Heart right ventricle (tissue), 16 donors: ENCODE measurements around the gene NREP. TPM values are rescaled to one million over a fixed set of nuclear protein-coding genes. Genes with fewer than 3 reads are reported as not detected.
A peak's percentile ranks its signal among the peaks of the same experiment; 100 is the strongest.

Experiments used
- ATAC-seq, 8 donors: fragments of 200-7000 bp; cut with Tn5 transposase; one replicate each; pipeline ENCODE4 v1.9.1; 2020; ENCODE audit warnings: mild to moderate bottlenecking in 8 of 8, moderate library complexity in 8 of 8, moderate number of reproducible peaks in 1 of 8
- DNase-seq, 2 donors: peaks; one replicate each; pipeline ENCODE4 v3.0.0-alpha.2; 2020
- H3K27ac ChIP-seq, 10 donors: fragments of 200-600 bp; sonication (generic) in 2 of 10; one replicate each; pipeline versions ENCODE4 v1.5.0 to v1.8.0; 2020 to 2022; ENCODE audit warnings: mild to moderate bottlenecking in 3 of 10
- H3K27me3 ChIP-seq, 7 donors: fragments of 200-600 bp; one replicate each; pipeline ENCODE4 v1.8.0; 2021 to 2022; ENCODE audit warnings: mild to moderate bottlenecking in 2 of 7
- H3K36me3 ChIP-seq, 9 donors: fragments of 200-600 bp; sonication (generic) in 1 of 9; one replicate each; pipeline versions ENCODE4 v1.5.0 to v1.8.0; 2020 to 2022; ENCODE audit warnings: mild to moderate bottlenecking in 2 of 9
- H3K4me1 ChIP-seq, 9 donors: fragments of 200-600 bp; sonication (generic) in 1 of 9; one replicate each; pipeline versions ENCODE4 v1.5.0 to v1.8.0; 2020 to 2022; ENCODE audit warnings: mild to moderate bottlenecking in 4 of 9
- H3K4me3 ChIP-seq, 10 donors: fragments of 200-600 bp; sonication (generic) in 2 of 10; one replicate each; pipeline versions ENCODE4 v1.5.0 to v1.8.0; 2020 to 2022; ENCODE audit warnings: mild to moderate bottlenecking in 7 of 10, moderate library complexity in 2 of 10
- H3K9me3 ChIP-seq, 11 donors: fragments of 200-600 bp in 10 of 11; sonication (generic) in 2 of 11; one replicate each; pipeline versions ENCODE4 v1.5.0 to v1.8.0; 2013 to 2022; ENCODE audit warnings: mild to moderate bottlenecking in 2 of 11, control low read depth in 1 of 11, moderate library complexity in 1 of 11
- CTCF ChIP-seq, 9 donors: fragments of 200-600 bp; sonication (generic) in 2 of 9; IDR thresholded peaks; one replicate each; pipeline versions ENCODE4 v1.5.0 to v1.8.0; 2021 to 2022; ENCODE audit warnings: antibody characterized with exemption in 9 of 9, mild to moderate bottlenecking in 5 of 9, moderate library complexity in 1 of 9
- WGBS, 2 donors: extraction: QIAGEN DNeasy Blood & Tissue Kit; methylation state at CpG; one replicate each; pipeline ENCODE4 v1.1.7; 2013; ENCODE audit warnings: inconsistent platforms in 1 of 2; 5-methylcytosine and 5-hydroxymethylcytosine counted together
- intact Hi-C, 10 donors: fragments of 100-400 bp; cut with DNase I; formaldehyde crosslinking; loops; one replicate each; pipeline versions ENCODE4 v1.11.1 to v1.14.2; 2022
- polyA plus RNA-seq, 2 donors: library from polyadenylated mRNA; stranded (reverse); fragments of 200-250 nt; gene quantifications; one replicate each; pipeline ENCODE4 v1.2.3, GENCODE V29; 2013
- total RNA-seq, 10 donors: library from RNA; stranded (reverse); fragmentation: NEBNext Ultra II Directional in 3 of 10; extraction: Animal tissue kit (Norgen Biotek cat#: 25700) in 3 of 10; gene quantifications; one replicate each; pipeline versions ENCODE4 v1.2.1 to v1.2.4, GENCODE V29; 2021 to 2023
- donor health status: Arrhythmogenic right ventricular cardiomyopathy.
- donor health status: ischemic (EF 13 %, LVEDD 7.1; RV severe dilation, severe dysfunction).
- donor health status: healthy with polysubstance abuse.
- donor health status: DM: no; HTN: yes; CAD: no.
- donor health status: DM: no; HTN: no; CAD: no.
- donor health status: ischemic (EF 25% LVEDD 6.9; RV normal size, moderate dysfunction).
- donor health status: ischemic (EF 25% LVEDD 5.7; RV mildly dilated, moderate dysfunction).
- donor health status: healthy.
- donor health status: DM: yes; HTN: yes; CAD: no.
- donor health status: Ischemic cardiomyopathy.
- donor health status: ischemic (EF 35%, LVEDD 5.7; RV mildly dilated, moderate dysfunction).
- donor health status: nonischemic (EF 11% LVEDD 7.7; RV severe dilation, severe dysfunction).
- donor health status: DM: yes; HTN: yes; CAD: no.
- donor health status: PGD.
- donor health status: ischemic (EF 29% LVEDD 5.4; RV normal size, mild dysfunction).
- donor health status: nonischemic (EF 23%, LVEDD 6.1; RV moderate dilation, normal function).

Gene NREP
- total and polyA plus RNA-seq, 12 donors: 10.4 to 72.3 (median 38.9) TPM

- DNase-seq: no peak
- Histone ChIP-seq H3K27me3 (no peaks in the 10 kb centered on the region), H3K27ac (peak overlapping the region in 6 of 10 donors; percentile 61 to 80 (median 72)), H3K9me3 (no peaks in the 10 kb centered on the region), H3K4me3 (no peak overlapping the region), H3K36me3 (no peaks in the 10 kb centered on the region), H3K4me1 (peaks cover 0 to 42% (median 27%) of the 10 kb centered on the region in 9 donors)
- TF ChIP-seq CTCF (IDR thresholded peaks at IDR 0.05): no peak
- intact Hi-C loops: loop anchor here in 4 of 10 donors (5.0 to 10.0 kb wide), 5 partner anchors 55 to 462 kb away; partner anchors contain the start of gene NREP (in 2 of the 4)
- WGBS, 2 donors: 92 to 95% methylated on average over 6 of the region's 6 CpGs
- no peak for ATAC-seq
Measured at GRCh38 chr5:111682641-111683040, 74.4 kb downstream of the NREP start.

- intact Hi-C loops: loop anchor here in 4 of 10 donors (5.0 to 10.0 kb wide), 5 partner anchors 55 to 463 kb away; partner anchors contain the start of gene NREP (in 2 of the 4)
- 39 to 61% methylated on average over 6 of the region's 6 CpGs for WGBS, 2 donors
- DNase-seq: no peak
- Histone ChIP-seq H3K27ac (peak overlapping the region in 8 of 10 donors; percentile 23 to 80 (median 68)), H3K36me3 (no peaks in the 10 kb centered on the region), H3K4me3 (peak overlapping the region in 5 of 10 donors; percentile 5 to 32 (median 16)), H3K27me3 (no peaks in the 10 kb centered on the region), H3K4me1 (peaks cover 0 to 47% (median 27%) of the 10 kb centered on the region in 9 donors), H3K9me3 (no peaks in the 10 kb centered on the region)
- peak in 2 of 8 donors; percentile 16 to 32 for ATAC-seq
- no peak for TF ChIP-seq CTCF (IDR thresholded peaks at IDR 0.05)
Measured at GRCh38 chr5:111682121-111682520, 74.9 kb downstream of the NREP start.

DNA sequence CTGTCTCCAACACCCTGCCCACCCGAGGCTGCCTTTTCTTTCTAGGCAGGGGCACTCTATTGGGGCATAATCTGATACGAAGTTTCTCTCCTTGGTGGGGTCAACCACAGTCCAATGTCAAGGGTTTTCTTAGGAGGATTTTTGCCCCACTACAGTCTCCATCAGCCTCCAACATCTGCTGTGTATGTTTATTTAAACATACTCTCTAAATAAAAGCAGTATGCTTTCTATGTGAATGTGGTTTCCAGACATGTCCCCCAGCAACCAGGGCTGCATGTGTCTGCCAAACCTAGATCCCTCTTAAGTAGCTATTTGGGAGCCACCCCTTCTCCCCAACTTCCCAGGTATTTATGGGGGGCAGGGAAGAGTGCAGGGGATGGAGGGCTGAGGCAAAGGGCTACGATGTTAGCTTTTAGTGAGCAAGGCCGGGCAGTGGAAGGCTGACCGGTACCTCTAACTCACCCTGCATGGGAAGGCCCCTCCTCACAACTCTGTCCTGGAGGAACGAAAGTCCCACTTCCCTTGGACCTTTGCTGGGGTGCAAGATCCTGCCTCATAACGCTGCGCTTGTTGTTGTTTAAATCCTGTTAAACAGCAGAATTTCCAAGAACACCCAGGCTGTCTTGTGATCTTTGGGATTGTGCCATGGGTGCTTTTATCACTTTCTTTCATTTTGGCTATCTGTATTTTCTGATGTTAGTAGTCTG is 75.4 kb downstream of the NREP start:
- 46 to 60% methylated on average over 8 of the region's 8 CpGs for WGBS, 2 donors
- TF ChIP-seq CTCF (IDR thresholded peaks at IDR 0.05): no peak
- Histone ChIP-seq H3K9me3 (no peaks in the 10 kb centered on the region), H3K27me3 (no peaks in the 10 kb centered on the region), H3K4me3 (peak overlapping the region in 5 of 10 donors; percentile 5 to 32 (median 16)), H3K27ac (peak overlapping the region in 9 of 10 donors; percentile 23 to 80 (median 67)), H3K4me1 (peaks cover 0 to 51% (median 31%) of the 10 kb centered on the region in 9 donors), H3K36me3 (no peaks in the 10 kb centered on the region)
- ATAC-seq: peak in 6 of 8 donors; percentile 11 to 74 (median 36)
- peak in 1 of 2 donors; percentile 41 for DNase-seq
- intact Hi-C loops: loop anchor here in 5 of 10 donors (2.0 to 10.0 kb wide), 7 partner anchors 56 to 463 kb away; partner anchors contain the start of gene NREP (in 3 of the 5)

DNA sequence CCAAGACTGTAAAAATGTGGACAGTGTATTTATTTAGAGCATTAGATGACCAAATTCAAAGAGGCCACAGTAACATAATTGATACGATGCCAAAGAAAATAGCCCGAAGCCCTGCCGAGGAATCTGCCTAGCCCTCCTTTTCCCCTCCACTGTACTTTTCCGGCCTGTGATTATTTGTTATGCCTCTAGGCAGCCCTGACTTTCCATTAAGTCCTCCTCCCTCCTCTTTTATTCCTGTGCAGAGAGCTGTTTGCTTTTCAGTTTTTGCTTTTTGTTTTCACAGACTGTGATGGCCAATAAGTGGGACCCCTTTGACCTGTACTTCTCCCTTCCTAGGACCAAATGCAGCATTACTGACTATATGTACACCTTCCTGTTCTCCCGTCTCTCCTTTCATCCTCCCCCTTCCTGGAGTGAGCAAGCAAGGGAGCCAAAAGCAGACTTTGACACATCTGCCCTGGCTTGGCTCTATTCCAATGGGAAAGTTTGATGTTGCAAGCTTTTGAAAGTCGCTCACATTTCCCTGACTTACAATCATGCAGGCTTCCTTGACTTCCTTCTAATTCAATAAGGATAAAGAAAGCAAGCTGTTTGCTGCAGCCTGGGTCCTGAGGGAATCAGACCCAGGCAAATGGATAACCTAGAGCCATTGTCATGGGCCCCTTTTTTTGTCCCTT is 76.1 kb downstream of the NREP start:
- H3K4me1 ChIP-seq: peaks cover 0 to 52% (median 32%) of the 10 kb centered on the region in 9 donors
- peak; percentile 80 to 93 (median 86) for ATAC-seq
- peak overlapping the region in 4 of 10 donors; percentile 5 to 32 (median 20) for H3K4me3 ChIP-seq
- WGBS, 2 donors: 9 to 10% methylated on average over 6 of the region's 6 CpGs
- peak; percentile 14 to 88 for DNase-seq
- intact Hi-C loops: loop anchor here in 5 of 10 donors (2.0 to 10.0 kb wide), 7 partner anchors 56 to 464 kb away; partner anchors contain the start of gene NREP (in 3 of the 5)
- H3K27me3 ChIP-seq: no peaks in the 10 kb centered on the region
- no peaks in the 10 kb centered on the region for H3K36me3 ChIP-seq
- H3K27ac ChIP-seq: peak overlapping the region in 9 of 10 donors; percentile 23 to 80 (median 67)
- no peak for TF ChIP-seq CTCF (IDR thresholded peaks at IDR 0.05)
- H3K9me3 ChIP-seq: no peaks in the 10 kb centered on the region
